OCI-LY7 (cell line): ENCODE results near the gene NAP1L4.

Experiments
- EZH2phosphoT487 ChIP-seq: fragments of 200-600 bp; sonication (generic); IDR thresholded peaks from 2 replicates; pipeline ENCODE4 v1.6.1; 2018; ENCODE audit warnings: low read depth, borderline replicate concordance, mild to moderate bottlenecking, mixed run types, antibody characterized with exemption, low read length, moderate library complexity, mixed read lengths
- TF ChIP-seq, protein P1 (sequence below): fragments of 200-600 bp; sonication (generic); conservative IDR thresholded peaks from 2 replicates; pipeline ENCODE4 v1.5.1; 2014; ENCODE audit warnings: mild to moderate bottlenecking, antibody characterized with exemption, low read length, moderate library complexity, mixed read lengths

DNA sequence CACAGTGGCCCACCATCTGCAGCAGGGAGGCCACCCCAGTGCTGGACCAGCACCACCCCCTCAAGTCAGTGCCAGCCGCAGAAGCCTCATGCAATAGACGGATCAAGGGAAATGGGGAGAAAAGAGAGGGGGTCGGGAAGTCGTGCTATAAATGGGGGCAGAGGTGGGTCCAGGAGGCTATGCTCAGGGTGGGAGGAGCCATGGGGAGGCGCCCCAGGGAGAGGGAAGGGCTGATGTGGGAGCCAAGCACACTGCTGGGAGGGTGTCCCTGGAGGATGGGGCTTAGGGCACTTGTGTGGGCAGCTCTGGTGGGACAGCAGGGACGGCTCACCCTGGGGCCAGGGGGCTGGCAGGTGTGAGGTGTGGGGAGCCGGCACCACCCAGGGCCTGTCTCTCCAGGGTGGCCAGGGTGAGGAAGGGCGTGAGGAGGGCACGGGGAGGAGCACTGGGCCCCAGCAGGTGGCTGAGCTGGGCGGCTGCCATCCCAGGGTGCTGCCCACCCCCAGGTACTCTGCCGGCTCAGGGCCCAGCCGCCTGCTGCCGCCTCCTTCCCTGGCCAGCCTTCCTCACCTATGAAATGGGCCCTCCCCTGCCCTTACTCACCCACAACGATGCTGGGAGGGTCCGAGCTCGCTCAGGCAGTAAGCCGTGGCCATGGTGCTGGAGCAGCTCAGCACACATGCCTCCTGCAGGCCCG is 80.9 kb downstream of the NAP1L4 start:
- TF ChIP-seq, protein P1, sequence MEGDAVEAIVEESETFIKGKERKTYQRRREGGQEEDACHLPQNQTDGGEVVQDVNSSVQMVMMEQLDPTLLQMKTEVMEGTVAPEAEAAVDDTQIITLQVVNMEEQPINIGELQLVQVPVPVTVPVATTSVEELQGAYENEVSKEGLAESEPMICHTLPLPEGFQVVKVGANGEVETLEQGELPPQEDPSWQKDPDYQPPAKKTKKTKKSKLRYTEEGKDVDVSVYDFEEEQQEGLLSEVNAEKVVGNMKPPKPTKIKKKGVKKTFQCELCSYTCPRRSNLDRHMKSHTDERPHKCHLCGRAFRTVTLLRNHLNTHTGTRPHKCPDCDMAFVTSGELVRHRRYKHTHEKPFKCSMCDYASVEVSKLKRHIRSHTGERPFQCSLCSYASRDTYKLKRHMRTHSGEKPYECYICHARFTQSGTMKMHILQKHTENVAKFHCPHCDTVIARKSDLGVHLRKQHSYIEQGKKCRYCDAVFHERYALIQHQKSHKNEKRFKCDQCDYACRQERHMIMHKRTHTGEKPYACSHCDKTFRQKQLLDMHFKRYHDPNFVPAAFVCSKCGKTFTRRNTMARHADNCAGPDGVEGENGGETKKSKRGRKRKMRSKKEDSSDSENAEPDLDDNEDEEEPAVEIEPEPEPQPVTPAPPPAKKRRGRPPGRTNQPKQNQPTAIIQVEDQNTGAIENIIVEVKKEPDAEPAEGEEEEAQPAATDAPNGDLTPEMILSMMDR = no peak
- TF ChIP-seq EZH2phosphoT487 = no peak
